HepG2 (cell line): ENCODE results near the gene ARL2. TPM values are rescaled to one million over a fixed set of nuclear protein-coding genes. Genes with fewer than 3 reads are reported as not detected.

ENCODE experiments used
- ARID2 ChIP-seq: sonication (generic); formaldehyde crosslinking; IDR thresholded peaks from 2 replicates; pipeline ENCODE4 v1.8.1; 2022; ENCODE audit warnings: mild to moderate bottlenecking, missing genetic modification reagents, borderline replicate concordance
- CBX5 ChIP-seq: sonication (generic); formaldehyde crosslinking; IDR thresholded peaks from 2 replicates; pipeline ENCODE4 v1.4.0; 2020; ENCODE audit warnings: missing genetic modification reagents, borderline replicate concordance
- CEBPZ ChIP-seq: IDR thresholded peaks from 2 replicates; pipeline ENCODE4 v1.6.1; 2012; ENCODE audit warnings: low read length, improper control_type of control experiment
- CENPX ChIP-seq: sonication (generic); formaldehyde crosslinking; IDR thresholded peaks from 2 replicates; pipeline ENCODE4 v1.9.0; 2021; ENCODE audit warnings: mild to moderate bottlenecking, missing genetic modification reagents, moderate library complexity
- DR1 ChIP-seq: sonication (generic); formaldehyde crosslinking; IDR thresholded peaks from 2 replicates; pipeline ENCODE4 v1.8.0; 2021; ENCODE audit warnings: mild to moderate bottlenecking, missing genetic modification reagents, inconsistent platforms
- FOXJ3 ChIP-seq: sonication (generic); formaldehyde crosslinking; IDR thresholded peaks from 2 replicates; pipeline ENCODE4 v1.4.0; 2020; ENCODE audit warnings: missing genetic modification reagents, mild to moderate bottlenecking, borderline replicate concordance
- HMG20B ChIP-seq: conservative IDR thresholded peaks from 2 replicates; pipeline ENCODE4 v1.6.1; 2016; ENCODE audit warnings: missing genetic modification reagents, missing compliant biosample characterization
- HNF4A ChIP-seq: sonication (generic); formaldehyde crosslinking; IDR thresholded peaks from 2 replicates; pipeline ENCODE4 v1.4.0; 2020; ENCODE audit warnings: missing genetic modification reagents
- KAT8 ChIP-seq: IDR thresholded peaks from 2 replicates; pipeline ENCODE4 v1.6.1; 2016; ENCODE audit warnings: missing genetic modification reagents, missing compliant biosample characterization
- KLF9 ChIP-seq: IDR thresholded peaks from 2 replicates; pipeline ENCODE4 v1.6.1; 2016; ENCODE audit warnings: low read depth
- MAZ ChIP-seq, 2 experiments: sonication (generic) in 1 of 2; formaldehyde crosslinking in 1 of 2; IDR thresholded peaks; 2 replicates each; pipeline versions ENCODE4 v1.5.0 to v1.6.1; 2012 to 2020; ENCODE audit warnings: low read depth in 2 of 2, mild to moderate bottlenecking in 2 of 2, borderline replicate concordance in 1 of 2, improper control_type of control experiment in 1 of 2, low read length in 1 of 2, missing genetic modification reagents in 1 of 2, moderate library complexity in 1 of 2
- MTA3 ChIP-seq: sonication (generic); formaldehyde crosslinking; IDR thresholded peaks from 2 replicates; pipeline ENCODE4 v1.4.0; 2020; ENCODE audit warnings: missing genetic modification reagents
- NRL ChIP-seq: sonication (generic); formaldehyde crosslinking; IDR thresholded peaks from 2 replicates; pipeline ENCODE4 v1.5.0; 2020; ENCODE audit warnings: missing genetic modification reagents, mild to moderate bottlenecking, moderate library complexity, borderline replicate concordance
- PHF20 ChIP-seq: sonication (generic); formaldehyde crosslinking; IDR thresholded peaks from 2 replicates; pipeline ENCODE4 v1.5.0; 2020; ENCODE audit warnings: mild to moderate bottlenecking, missing genetic modification reagents
- PRMT3 ChIP-seq: sonication (generic); formaldehyde crosslinking; IDR thresholded peaks from 2 replicates; pipeline ENCODE4 v1.8.1; 2022; ENCODE audit warnings: low read depth, mild to moderate bottlenecking, moderate library complexity, missing genetic modification reagents, borderline replicate concordance
- U2AF1 ChIP-seq: fragments of 200-400 bp; formaldehyde crosslinking; optimal IDR thresholded peaks from 2 replicates; pipeline ENCODE3; 2017; ENCODE audit warnings: mild to moderate bottlenecking, low read depth, low read length
- ZFYVE20 ChIP-seq: sonication (generic); formaldehyde crosslinking; IDR thresholded peaks from 2 replicates; pipeline ENCODE4 v1.8.0; 2023; ENCODE audit warnings: low read depth, mild to moderate bottlenecking, moderate library complexity, missing genetic modification reagents, borderline replicate concordance
- ZNF234 ChIP-seq: sonication (generic); formaldehyde crosslinking; conservative IDR thresholded peaks from 2 replicates; pipeline ENCODE4 v1.5.1; 2020; ENCODE audit warnings: mild to moderate bottlenecking, missing genetic modification reagents
- ZNF557 ChIP-seq: sonication (generic); formaldehyde crosslinking; IDR thresholded peaks from 2 replicates; pipeline ENCODE4 v1.4.0; 2020; ENCODE audit warnings: missing genetic modification reagents
- ZNF644 ChIP-seq: IDR thresholded peaks from 2 replicates; pipeline ENCODE4 v1.6.1; 2016; ENCODE audit warnings: low read depth
- ZNF749 ChIP-seq: sonication (generic); formaldehyde crosslinking; IDR thresholded peaks from 2 replicates; pipeline ENCODE4 v1.8.0; 2022; ENCODE audit warnings: mild to moderate bottlenecking, missing genetic modification reagents, moderate library complexity, borderline replicate concordance
- ZNF841 ChIP-seq: sonication (generic); formaldehyde crosslinking; IDR thresholded peaks from 2 replicates; pipeline ENCODE4 v1.8.1; 2023; ENCODE audit warnings: missing genetic modification reagents, borderline replicate concordance
- polyA plus RNA-seq, 8 experiments: library from polyadenylated mRNA; depleted of rRNA in 3 of 8; stranded (reverse) in 7 of 8; unstranded in 1 of 8; fragments of >200 nt; fragmentation: Illumina TruSeq in 4 of 8; extraction: Trizol in 4 of 8; gene quantifications; 2 replicates each; pipeline versions ENCODE4 v1.2.1 to v1.2.3, GENCODE V29; 2011 to 2016; ENCODE audit warnings: low read depth in 4 of 8, missing spikeins in 1 of 8, mixed read lengths in 1 of 8; ENCODE audit not compliant: insufficient read depth in 1 of 8
- total RNA-seq, 5 experiments: library from RNA; depleted of rRNA; stranded (reverse); fragments of >200 nt; fragmentation: Illumina TruSeq; extraction: Trizol; gene quantifications; 2 replicates each; pipeline ENCODE4 v1.2.3, GENCODE V29; 2016; ENCODE audit warnings: low read depth in 1 of 5
- TF ChIP-seq, protein P1 (sequence below): IDR thresholded peaks from 2 replicates; pipeline ENCODE4 v1.4.0; 2020; ENCODE audit warnings: mild to moderate bottlenecking, missing genetic modification reagents

ARL2 gene
- total and polyA plus RNA-seq, 2 of the 13 experiments (the other 11 are each of a cell fraction or from before 2014, with no cell fraction given) = 82.9 to 84.4 TPM

GRCh38 chr11:64998141-64998540 lies 15.8 kb upstream of the ARL2 start (continued):
- TF ChIP-seq, protein P1, sequence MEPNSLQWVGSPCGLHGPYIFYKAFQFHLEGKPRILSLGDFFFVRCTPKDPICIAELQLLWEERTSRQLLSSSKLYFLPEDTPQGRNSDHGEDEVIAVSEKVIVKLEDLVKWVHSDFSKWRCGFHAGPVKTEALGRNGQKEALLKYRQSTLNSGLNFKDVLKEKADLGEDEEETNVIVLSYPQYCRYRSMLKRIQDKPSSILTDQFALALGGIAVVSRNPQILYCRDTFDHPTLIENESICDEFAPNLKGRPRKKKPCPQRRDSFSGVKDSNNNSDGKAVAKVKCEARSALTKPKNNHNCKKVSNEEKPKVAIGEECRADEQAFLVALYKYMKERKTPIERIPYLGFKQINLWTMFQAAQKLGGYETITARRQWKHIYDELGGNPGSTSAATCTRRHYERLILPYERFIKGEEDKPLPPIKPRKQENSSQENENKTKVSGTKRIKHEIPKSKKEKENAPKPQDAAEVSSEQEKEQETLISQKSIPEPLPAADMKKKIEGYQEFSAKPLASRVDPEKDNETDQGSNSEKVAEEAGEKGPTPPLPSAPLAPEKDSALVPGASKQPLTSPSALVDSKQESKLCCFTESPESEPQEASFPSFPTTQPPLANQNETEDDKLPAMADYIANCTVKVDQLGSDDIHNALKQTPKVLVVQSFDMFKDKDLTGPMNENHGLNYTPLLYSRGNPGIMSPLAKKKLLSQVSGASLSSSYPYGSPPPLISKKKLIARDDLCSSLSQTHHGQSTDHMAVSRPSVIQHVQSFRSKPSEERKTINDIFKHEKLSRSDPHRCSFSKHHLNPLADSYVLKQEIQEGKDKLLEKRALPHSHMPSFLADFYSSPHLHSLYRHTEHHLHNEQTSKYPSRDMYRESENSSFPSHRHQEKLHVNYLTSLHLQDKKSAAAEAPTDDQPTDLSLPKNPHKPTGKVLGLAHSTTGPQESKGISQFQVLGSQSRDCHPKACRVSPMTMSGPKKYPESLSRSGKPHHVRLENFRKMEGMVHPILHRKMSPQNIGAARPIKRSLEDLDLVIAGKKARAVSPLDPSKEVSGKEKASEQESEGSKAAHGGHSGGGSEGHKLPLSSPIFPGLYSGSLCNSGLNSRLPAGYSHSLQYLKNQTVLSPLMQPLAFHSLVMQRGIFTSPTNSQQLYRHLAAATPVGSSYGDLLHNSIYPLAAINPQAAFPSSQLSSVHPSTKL (CRISPR knock-in tag) = 0 out of 2 replicates have a peak, but pooled peaks have one; percentile 12
- peak; percentile 57; the same call in 1 of the 2 replicates for TF ChIP-seq KAT8
- no peak for TF ChIP-seq PRMT3 (CRISPR knock-in tag)
- no peak for TF ChIP-seq ZNF644 (CRISPR knock-in tag)
- no peak for TF ChIP-seq U2AF1
- TF ChIP-seq ZNF234 (CRISPR knock-in tag) = no peak
- no peak for TF ChIP-seq ZNF557 (CRISPR knock-in tag)
- TF ChIP-seq NRL = no peak
- TF ChIP-seq KLF9 (CRISPR knock-in tag) = no peak
- no peak for TF ChIP-seq ZFYVE20 (CRISPR knock-in tag)
- no peak for TF ChIP-seq CBX5
- TF ChIP-seq CENPX (CRISPR knock-in tag) = no peak
- TF ChIP-seq FOXJ3 (CRISPR knock-in tag) = no peak
- no peak for TF ChIP-seq HNF4A
- 0 out of 2 replicates have a peak, but pooled peaks have one; percentile 53 for TF ChIP-seq HMG20B
- TF ChIP-seq PHF20 = peak; percentile 34; the same call in 1 of the 2 replicates
- no peak for TF ChIP-seq ARID2 (CRISPR knock-in tag)
- no peak for TF ChIP-seq ZNF841 (CRISPR knock-in tag)
- TF ChIP-seq DR1 = no peak
- no peak for TF ChIP-seq CEBPZ
- TF ChIP-seq MAZ (IDR thresholded peaks at IDR 0.05; ENCODE audit: borderline replicate concordance, low read depth, low read length) = no peak; the same call in 1 of the 2 replicates
- TF ChIP-seq MAZ (CRISPR knock-in tag; IDR thresholded peaks at IDR 0.05; ENCODE audit: low read depth) = no peak
- TF ChIP-seq MTA3 (CRISPR knock-in tag) = no peak
- TF ChIP-seq ZNF749 (CRISPR knock-in tag) = no peak
